HepG2 (cell line): ENCODE results near the gene DGKG. TPM values are rescaled to one million over a fixed set of nuclear protein-coding genes. Genes with fewer than 3 reads are reported as not detected.

Experiments used
- ATAC-seq: fragments of 200-7000 bp; cut with Tn5 transposase; 3 replicates; pipeline ENCODE4 v1.9.1; 2020; ENCODE audit warnings: mild to moderate bottlenecking, moderate library complexity
- BruUV-seq: library from RNA; stranded (reverse); fragments of 400-500 nt; replicated peaks from 2 replicates; lab custom pipeline; 2021; lab: Mats Ljungman, UMichigan
- CTCF ChIA-PET: fragments of 300-600 bp; formaldehyde crosslinking; extraction: SDS; loops from one replicate; lab custom pipeline; 2021; ENCODE audit warnings: low total read pairs, inconsistent platforms, low intra/inter-chr PET ratio; lab: Yijun Ruan, JAX
- POLR2A ChIA-PET: fragments of 350-600 bp; sonication (Branson Sonifier 250); formaldehyde crosslinking; loops from one replicate; lab custom pipeline; 2020; ENCODE audit warnings: antibody characterized with exemption, inconsistent platforms; lab: Yijun Ruan, JAX
- DNase-seq: peaks from one replicate; pipeline ENCODE4 v3.0.0-alpha.2; 2015; ENCODE audit warnings: low spot score
- FAIRE-seq: peaks from 3 replicates; lab custom pipeline; 2011; peaks lifted over from hg19 to GRCh38; lab: Jason Lieb, UNC
- H2AFZ ChIP-seq: one replicate; pipeline ENCODE4 v1.6.1; 2011; ENCODE audit warnings: low read length, inconsistent platforms
- H3K27ac ChIP-seq: fragments of 300-600 bp; 3 replicates; pipeline ENCODE4 v1.8.0; 2011; ENCODE audit warnings: mixed run types, mild to moderate bottlenecking, mixed read lengths, low read length, inconsistent platforms; ENCODE audit not compliant: insufficient read depth; ENCODE audit errors: extremely low read length
- H3K27me3 ChIP-seq, 2 experiments: fragments of 200-600 bp in 1 of 2; 2 replicates in 1 of 2; 3 replicates in 1 of 2; pipeline versions ENCODE4 v1.6.0 to v1.8.0; 2011; ENCODE audit warnings: low read length in 2 of 2, mild to moderate bottlenecking in 2 of 2, moderate library complexity in 2 of 2, inconsistent platforms in 1 of 2; ENCODE audit not compliant: insufficient read depth in 2 of 2, control insufficient read depth in 1 of 2
- H3K36me3 ChIP-seq, 2 experiments: fragments of 200-600 bp in 1 of 2; replicated peaks in 1 of 2; 2 replicates in 1 of 2; 3 replicates in 1 of 2; pipeline versions ENCODE4 v1.5.1 to v1.8.0; 2011; ENCODE audit warnings: low read length in 2 of 2, inconsistent platforms in 1 of 2; ENCODE audit not compliant: insufficient read depth in 2 of 2, control insufficient read depth in 1 of 2
- H3K4me1 ChIP-seq: 2 replicates; pipeline ENCODE4 v1.5.1; 2012; ENCODE audit warnings: low read length, inconsistent platforms; ENCODE audit not compliant: insufficient read depth
- H3K4me2 ChIP-seq: 2 replicates; pipeline ENCODE4 v1.6.0; 2011; ENCODE audit warnings: low read depth, low read length, inconsistent platforms
- H3K4me3 ChIP-seq, 3 experiments: fragments of 200-600 bp in 1 of 3; sonication (generic), shearing (Covaris generic) in 1 of 3; replicated peaks in 1 of 3; 2 replicates each; pipeline ENCODE4 v1.5.1; 2011 to 2016; ENCODE audit warnings: low read length in 3 of 3, inconsistent platforms in 2 of 3, low read depth in 2 of 3, mild to moderate bottlenecking in 2 of 3, control low read depth in 1 of 3, mixed read lengths in 1 of 3; ENCODE audit not compliant: insufficient read depth in 1 of 3
- H3K79me2 ChIP-seq: one replicate; pipeline ENCODE4 v1.6.1; 2011; ENCODE audit warnings: low read length, inconsistent platforms; ENCODE audit not compliant: insufficient read depth
- H3K9ac ChIP-seq: 2 replicates; pipeline ENCODE4 v1.6.0; 2011; ENCODE audit warnings: mild to moderate bottlenecking, low read depth, low read length, inconsistent platforms; ENCODE audit not compliant: insufficient read depth
- H3K9me3 ChIP-seq: 2 replicates; pipeline ENCODE4 v1.5.1; 2012; ENCODE audit warnings: mild to moderate bottlenecking, low read length
- H4K20me1 ChIP-seq: 2 replicates; pipeline ENCODE4 v1.6.0; 2011; ENCODE audit warnings: inconsistent platforms, mild to moderate bottlenecking, low read length, moderate library complexity; ENCODE audit not compliant: insufficient read depth
- BCL6 ChIP-seq: IDR thresholded peaks from 2 replicates; pipeline ENCODE4 v1.6.1; 2016; ENCODE audit warnings: missing genetic modification reagents, missing compliant biosample characterization
- NFAT5 ChIP-seq: sonication (generic); formaldehyde crosslinking; IDR thresholded peaks from 2 replicates; pipeline ENCODE4 v1.4.0; 2020; ENCODE audit warnings: missing genetic modification reagents
- TMF1 ChIP-seq: sonication (generic); formaldehyde crosslinking; IDR thresholded peaks from 2 replicates; pipeline ENCODE4 v1.8.1; 2022; ENCODE audit warnings: low read depth, missing genetic modification reagents
- ZNF792 ChIP-seq: IDR thresholded peaks from 2 replicates; pipeline ENCODE4 v1.6.1; 2016
- WGBS: methylation state at CpG from one replicate; pipeline ENCODE4 v1.1.6; 2017; ENCODE audit warnings: low lambda C conversion rate; 5-methylcytosine and 5-hydroxymethylcytosine counted together
- in situ Hi-C: cut with HindIII; loops from 2 replicates; pipeline ENCODE4 v1.10.0; 2017; ENCODE audit warnings: low pct_unique_long_range_greater_than_20kb; ENCODE audit not compliant: extremely low pct_ligation_motif_present
- intact Hi-C: fragments of 100-400 bp; cut with micrococcal nuclease; formaldehyde crosslinking; loops from one replicate; pipeline ENCODE4 v1.10.0; 2022; ENCODE audit not compliant: unreplicated experiment
- polyA plus RNA-seq, 8 experiments: library from polyadenylated mRNA; depleted of rRNA in 3 of 8; stranded (reverse) in 7 of 8; unstranded in 1 of 8; fragments of >200 nt; fragmentation: Illumina TruSeq in 4 of 8; extraction: Trizol in 4 of 8; gene quantifications; 2 replicates each; pipeline versions ENCODE4 v1.2.1 to v1.2.3, GENCODE V29; 2011 to 2016; ENCODE audit warnings: low read depth in 4 of 8, missing spikeins in 1 of 8, mixed read lengths in 1 of 8; ENCODE audit not compliant: insufficient read depth in 1 of 8
- total RNA-seq, 5 experiments: library from RNA; depleted of rRNA; stranded (reverse); fragments of >200 nt; fragmentation: Illumina TruSeq; extraction: Trizol; gene quantifications; 2 replicates each; pipeline ENCODE4 v1.2.3, GENCODE V29; 2016; ENCODE audit warnings: low read depth in 1 of 5

DGKG gene
- total and polyA plus RNA-seq, 2 of the 13 experiments (the other 11 are each of a cell fraction or from before 2014, with no cell fraction given) = 3.8 to 6.2 TPM

GRCh38 chr3:186193534-186194450 lies 168.2 kb downstream of the DGKG start:
- TF ChIP-seq TMF1 (CRISPR knock-in tag) (no peak), ZNF792 (CRISPR knock-in tag) (no peak)
- POLR2A ChIA-PET = no interaction called here
- Histone ChIP-seq H3K79me2 (no peaks in the 10 kb centered on the region), H3K9me3 (no peaks in the 10 kb centered on the region), H3K27ac (no peak overlapping the region), H4K20me1 (no peaks in the 10 kb centered on the region), H3K27me3 (no peaks in the 10 kb centered on the region), H2AFZ (no peak overlapping the region), H3K36me3 (no peaks in the 10 kb centered on the region; a peak in 1 of 5 replicates), H3K4me2 (no peak overlapping the region), H3K9ac (no peak overlapping the region), H3K4me1 (peaks cover 12% of the 10 kb centered on the region), H3K4me3 (no peak overlapping the region)
- BruUV-seq = no TSS peak
- ATAC-seq = no peak
- in situ Hi-C loops (no loop called here), intact Hi-C loops (no loop called here)
- no peak for DNase-seq
- WGBS = 97% methylated on average over 62 of the region's 75 CpGs
- CTCF ChIA-PET = no interaction called here
- no peak for FAIRE-seq

- H3K4me3 ChIP-seq = no peak overlapping the region
- no peaks in the 10 kb centered on the region for H4K20me1 ChIP-seq
- no TSS peak for BruUV-seq
- in situ Hi-C loops = no loop called here
- H3K79me2 ChIP-seq = no peaks in the 10 kb centered on the region
- H3K27me3 ChIP-seq = no peaks in the 10 kb centered on the region
- FAIRE-seq = no peak
- ChIA-PET CTCF (no interaction called here), POLR2A (no interaction called here)
- TF ChIP-seq NFAT5 (no peak), BCL6 (CRISPR knock-in tag) (peak; percentile 97)
- H3K9ac ChIP-seq = 0 out of 2 replicates have a peak overlapping the region, but pooled peaks have one; percentile 15
- no peaks in the 10 kb centered on the region for H3K9me3 ChIP-seq
- H3K36me3 ChIP-seq = no peaks in the 10 kb centered on the region; a peak in 1 of 5 replicates
- H3K27ac ChIP-seq = no peak overlapping the region
- H2AFZ ChIP-seq = no peak overlapping the region
- DNase-seq = no peak
- H3K4me1 ChIP-seq = peaks cover 12% of the 10 kb centered on the region
- intact Hi-C loops = no loop called here
- no peak overlapping the region for H3K4me2 ChIP-seq
- WGBS = 76% methylated on average over 6 of the region's 6 CpGs
- ATAC-seq = peak; percentile 42; the same call in 2 of the 3 replicates
These were observed 169.2 kb downstream of the DGKG start for GRCh38 chr3:186192823-186193222.
